Measurements from ENCODE around the gene CELA1. TPM values are rescaled to one million over a fixed set of nuclear protein-coding genes. Genes with fewer than 3 reads are reported as not detected.

The CELA1 gene
- total RNA-seq (2022; extraction: Qiagen RNA extraction; ENCODE audit: low read depth) = not detected in 5 replicates

GRCh38 chr12:51346581-51346980 is at the start of gene CELA1:
Gene CELA1, minus strand, starts transcription at chr12:51346679. Its CDS starts 41 bp downstream, at chr12:51346638.

GRCh38 chr12:51391283-51392123 is 45.0 kb upstream of the CELA1 start, which contains the start of gene GALNT6:
Gene GALNT6, minus strand, starts transcription at chr12:51391406. Its CDS starts 11,625 bp downstream, at chr12:51379781.

GRCh38 chr12:51323966-51324895 is 22.2 kb downstream of the CELA1 start, which contains the start of gene BIN2:
Gene BIN2, minus strand, starts transcription at chr12:51324174. Its CDS starts 72 bp downstream, at chr12:51324102.

Other genes with a start within 250 kb of the CELA1 start
- gene TFCP2, start 173.5 kb downstream of the CELA1 start, total RNA-seq (2022; extraction: Qiagen RNA extraction; ENCODE audit: low read depth) = 16.3 to 23.6 TPM (median 21.9 TPM) in 5 replicates
- gene POU6F1, start 128.6 kb downstream of the CELA1 start, total RNA-seq (2022; extraction: Qiagen RNA extraction; ENCODE audit: low read depth) = 0.83 to 1.9 TPM (median 1.5 TPM) in 5 replicates
- gene DAZAP2, start 107.9 kb downstream of the CELA1 start, total RNA-seq (2022; extraction: Qiagen RNA extraction; ENCODE audit: low read depth) = 334 to 399 TPM (median 338 TPM) in 5 replicates
- gene SMAGP, start 76.3 kb downstream of the CELA1 start, total RNA-seq (2022; extraction: Qiagen RNA extraction; ENCODE audit: low read depth) = 20.6 to 23.2 TPM (median 21.8 TPM) in 5 replicates
- 0.05 to 0.11 TPM (median 0.08 TPM) in 4 of 5 replicates, not detected in the other for gene BIN2, start 22.5 kb downstream of the CELA1 start, total RNA-seq (2022; extraction: Qiagen RNA extraction; ENCODE audit: low read depth)
- 3.1 to 4.7 TPM (median 4.3 TPM) in 5 replicates for gene GALNT6, start 44.7 kb upstream of the CELA1 start, total RNA-seq (2022; extraction: Qiagen RNA extraction; ENCODE audit: low read depth)
- gene SLC4A8, start 78.2 kb upstream of the CELA1 start, total RNA-seq (2022; extraction: Qiagen RNA extraction; ENCODE audit: low read depth) = 1.0 to 2.6 TPM (median 1.6 TPM) in 5 replicates
- 1.4 to 2.5 TPM (median 2.1 TPM) in 5 replicates for gene SCN8A, start 244.6 kb upstream of the CELA1 start, total RNA-seq (2022; extraction: Qiagen RNA extraction; ENCODE audit: low read depth)